ENCODE data around the gene YWHAG.
"Not testable (repeated sequence)": the region's sequence is repeated elsewhere in the genome, so short reads cannot be mapped to it uniquely, and the experiment has no call there.

Gene YWHAG

DNA sequence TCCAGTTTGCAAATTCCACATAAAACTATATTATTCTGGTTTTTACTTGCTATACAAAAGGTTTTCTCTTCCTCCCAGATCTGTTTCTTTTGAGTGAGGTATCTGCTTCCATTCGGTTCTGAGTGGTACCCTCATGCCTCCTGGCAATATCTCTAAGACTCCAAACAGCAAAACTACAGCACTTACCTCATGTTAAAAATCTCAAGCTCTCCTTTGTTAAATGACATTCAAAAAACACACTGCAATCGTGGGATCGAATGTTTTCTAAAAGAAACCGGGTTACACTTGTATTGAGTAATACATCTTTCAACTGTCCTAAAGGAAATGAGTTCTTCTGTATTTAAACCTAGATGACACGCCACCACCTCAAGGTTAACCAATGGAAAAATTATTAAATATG, 11.1 kb downstream of the YWHAG start:
- DNase-seq (ENCODE audit: low spot score) = no peak

DNA sequence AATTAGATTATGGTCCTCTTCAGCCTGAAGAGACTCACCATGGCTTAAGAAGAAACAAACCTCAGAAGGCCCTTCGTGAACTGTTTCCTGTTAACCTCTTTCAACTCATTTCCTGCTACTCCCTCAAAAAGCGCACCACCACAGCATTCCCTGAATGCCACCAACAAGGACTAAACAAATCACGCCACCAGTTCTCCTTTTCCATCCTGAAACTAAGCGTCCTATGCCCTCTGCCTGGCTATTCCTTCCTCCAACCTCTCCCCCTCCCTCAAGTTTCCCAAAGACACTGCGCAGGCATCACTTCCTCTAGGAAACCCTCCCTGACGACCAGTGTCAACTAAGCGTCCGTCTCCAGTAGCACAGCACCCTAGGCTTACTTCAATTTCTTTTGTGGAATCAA, 12.0 kb downstream of the YWHAG start:
- no peak for DNase-seq (ENCODE audit: low spot score)

DNA sequence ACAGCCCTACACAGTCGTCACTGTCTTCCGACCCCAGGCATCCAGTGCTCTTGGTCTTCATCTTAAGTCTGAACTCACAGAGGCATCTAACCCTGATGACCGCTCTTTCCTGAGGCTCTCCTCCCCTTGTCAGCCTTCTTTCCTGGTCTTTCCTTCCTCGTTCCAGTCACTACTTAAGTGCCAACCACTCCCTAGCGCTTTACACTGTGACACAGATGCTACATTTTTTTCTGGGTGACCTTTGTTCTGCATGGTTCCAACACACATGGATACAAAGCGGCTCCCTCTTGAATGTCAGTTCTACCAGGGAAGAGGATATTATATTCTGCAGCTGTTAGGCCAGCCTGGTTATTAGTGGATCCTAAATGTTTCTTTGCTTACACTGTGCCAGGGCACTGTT, 12.7 kb downstream of the YWHAG start:
- no peak for DNase-seq (ENCODE audit: low spot score)

GRCh38 chr7:76343931-76344321, 14.9 kb downstream of the YWHAG start:
- DNase-seq (ENCODE audit: low spot score) = no peak

DNA sequence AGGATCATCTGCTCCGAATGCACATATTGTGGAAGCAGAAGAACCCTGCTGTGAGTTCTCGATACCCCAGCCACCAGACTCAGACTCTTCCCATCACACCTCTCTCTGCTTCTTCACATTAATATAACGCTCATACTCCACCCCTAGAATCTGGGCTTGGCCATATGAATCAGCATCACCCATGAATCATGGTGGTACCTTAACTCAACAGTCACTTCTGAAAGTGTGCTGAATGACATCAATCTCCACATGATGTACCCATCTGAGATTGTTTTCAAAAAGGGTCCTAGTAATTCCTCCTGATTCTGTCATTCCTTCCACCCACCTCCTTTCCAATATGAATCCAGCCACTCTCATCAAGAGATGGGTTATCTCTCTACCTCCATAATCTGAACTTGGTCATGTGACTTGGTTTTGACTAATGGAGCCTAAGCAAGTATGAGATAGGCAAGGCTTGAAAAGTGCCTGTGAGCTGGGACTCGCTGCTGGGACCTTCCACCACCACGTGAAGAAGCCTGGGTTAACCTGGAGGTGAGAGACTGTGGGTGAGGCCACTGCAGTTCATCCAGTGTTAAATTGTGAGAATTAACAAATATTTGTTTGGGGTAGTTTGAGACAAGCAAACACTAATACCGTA, 15.4 kb downstream of the YWHAG start:
- DNase-seq (ENCODE audit: low spot score) = no peak

DNA sequence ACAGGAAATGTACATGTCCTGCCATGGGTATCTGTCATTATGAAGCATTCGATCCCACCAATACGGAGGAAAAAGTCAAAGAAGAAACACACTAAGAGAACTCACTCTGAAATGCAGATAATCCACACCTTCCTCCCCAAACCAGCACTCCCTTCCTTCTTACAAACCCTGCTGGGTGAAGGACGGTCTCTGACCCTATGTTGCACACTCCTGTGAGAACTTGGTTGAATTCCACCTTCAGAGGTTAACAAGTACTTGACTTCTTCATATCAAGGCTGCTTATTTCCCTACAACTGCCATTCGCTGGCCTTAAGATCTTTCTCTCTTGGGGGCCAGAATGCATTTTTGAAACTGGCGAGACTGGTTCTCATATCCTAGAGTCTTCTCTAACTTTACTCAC, 16.6 kb downstream of the YWHAG start:
- no peak for DNase-seq (ENCODE audit: low spot score)

DNA sequence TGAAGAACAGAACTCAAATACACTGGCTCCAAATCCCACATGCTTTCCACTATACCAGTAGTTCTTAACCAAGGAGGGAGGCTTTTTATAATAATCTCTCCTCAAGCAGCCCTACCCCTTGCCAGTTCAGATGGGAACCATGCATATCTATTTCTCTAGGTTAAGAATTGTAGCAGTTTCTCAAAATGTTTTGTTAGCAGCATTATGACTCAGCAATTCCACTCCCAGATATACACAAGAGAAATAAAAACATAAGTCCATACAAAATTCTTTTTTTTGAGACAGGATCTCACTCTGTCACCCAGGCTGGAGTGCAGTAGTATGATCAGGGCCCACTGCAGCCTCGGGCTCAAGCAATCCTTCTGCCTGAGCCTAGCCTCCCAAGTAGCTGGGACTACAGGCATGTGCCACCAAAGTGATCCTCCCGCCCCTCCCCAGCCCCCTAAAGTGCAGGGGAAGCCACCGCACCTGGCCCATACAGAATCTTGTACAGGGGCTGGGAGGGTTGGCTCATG, 18.1 kb downstream of the YWHAG start:
- DNase-seq (ENCODE audit: low spot score) = no peak

DNA sequence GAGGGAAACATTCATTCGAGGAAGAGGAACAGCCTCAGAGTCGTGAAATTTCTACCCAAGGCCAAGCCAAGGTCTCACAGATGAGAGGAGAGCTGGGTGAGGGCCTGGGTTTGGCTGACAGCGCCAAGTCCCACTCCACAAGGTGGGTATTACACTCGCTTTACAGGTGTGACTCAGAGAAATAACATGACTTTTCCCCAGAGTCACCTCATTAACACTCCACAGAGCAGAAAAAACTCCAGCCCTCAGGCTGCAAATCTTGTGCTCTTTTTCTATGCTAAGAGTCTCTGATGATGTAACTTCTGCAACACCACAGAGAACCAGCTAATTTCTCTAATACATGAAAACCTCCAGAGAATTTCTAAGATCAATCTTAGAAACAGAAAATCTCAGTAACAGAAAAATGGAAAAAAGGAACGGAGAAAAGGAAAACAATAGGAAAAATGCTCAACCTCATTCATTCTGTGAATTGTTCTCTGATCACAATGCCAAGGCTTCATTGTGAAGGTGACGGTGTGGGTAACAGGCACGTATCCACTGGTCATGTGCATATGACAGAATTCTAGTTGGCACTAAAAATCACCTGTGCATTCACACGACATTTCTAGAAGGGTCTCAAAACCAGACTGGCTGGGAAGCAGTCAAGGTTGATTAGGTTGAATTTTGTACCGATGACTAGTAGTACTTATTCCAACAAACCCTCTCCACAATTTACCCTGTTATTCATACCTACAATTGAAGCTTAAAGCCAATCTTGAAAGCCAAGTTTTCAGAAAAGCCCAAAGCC, 20.3 kb downstream of the YWHAG start:
- DNase-seq (ENCODE audit: low spot score) = no peak

- no peak for DNase-seq (ENCODE audit: low spot score)
Measured at GRCh38 chr7:76337147-76337546, 21.6 kb downstream of the YWHAG start.

- no peak for DNase-seq (ENCODE audit: low spot score)
Measured at GRCh38 chr7:76336094-76336493, 22.7 kb downstream of the YWHAG start.

- not testable (repeated sequence) for DNase-seq (ENCODE audit: low spot score)
Measured at GRCh38 chr7:76335417-76335816, 23.4 kb downstream of the YWHAG start.

GRCh38 chr7:76334320-76334967, 24.3 kb downstream of the YWHAG start:
- no peak for DNase-seq (ENCODE audit: low spot score)

DNA sequence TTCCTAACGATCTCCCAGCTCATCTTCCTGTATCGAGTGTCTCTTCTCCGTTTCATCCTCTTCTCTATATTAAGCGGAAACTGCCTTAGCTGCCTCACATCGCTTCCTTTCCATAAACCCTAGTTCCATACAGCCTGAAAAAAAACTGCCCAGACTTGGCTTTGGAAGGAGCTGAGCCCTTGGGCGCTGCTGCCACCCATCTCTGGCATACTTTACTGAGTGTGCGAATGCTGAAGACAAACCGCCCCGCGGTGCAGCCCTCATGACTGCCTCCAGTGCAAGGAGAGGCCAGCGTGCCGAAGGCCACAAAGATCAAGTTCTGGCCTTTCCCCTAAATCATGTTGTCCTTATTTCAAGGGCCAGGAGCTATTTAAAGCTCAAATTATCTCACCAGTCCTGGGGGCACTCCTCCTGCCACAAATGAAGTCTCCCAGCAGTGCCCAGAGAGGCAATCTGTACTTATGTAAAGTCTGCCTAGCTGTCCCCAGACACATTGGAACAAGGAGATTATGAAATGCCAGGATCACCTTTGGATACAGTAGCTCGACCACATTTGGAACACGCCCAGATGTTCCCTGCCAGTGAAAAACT, 25.2 kb downstream of the YWHAG start:
- no peak for DNase-seq (ENCODE audit: low spot score)

DNA sequence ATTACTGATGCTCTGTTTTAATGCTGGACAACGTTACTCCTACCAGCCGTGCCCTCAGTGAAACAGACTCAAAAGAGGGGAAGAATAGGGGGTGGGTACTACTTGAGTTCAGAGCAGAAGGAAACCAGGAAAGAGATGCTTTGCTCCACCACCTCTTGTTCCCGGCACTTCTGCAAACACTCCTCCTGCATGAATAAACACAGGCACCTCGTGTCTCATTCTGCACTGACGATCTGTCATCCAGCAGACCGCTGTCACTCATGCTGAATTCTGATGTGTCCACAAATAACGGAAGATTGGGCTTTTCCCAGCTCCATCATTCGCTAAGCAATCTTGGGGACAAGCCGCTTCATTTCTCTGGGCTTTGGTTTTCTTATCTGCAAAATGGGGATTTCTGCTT, 26.7 kb downstream of the YWHAG start:
- DNase-seq (ENCODE audit: low spot score) = no peak

GRCh38 chr7:76330673-76331072, 28.1 kb downstream of the YWHAG start:
- no peak for DNase-seq (ENCODE audit: low spot score)

DNA sequence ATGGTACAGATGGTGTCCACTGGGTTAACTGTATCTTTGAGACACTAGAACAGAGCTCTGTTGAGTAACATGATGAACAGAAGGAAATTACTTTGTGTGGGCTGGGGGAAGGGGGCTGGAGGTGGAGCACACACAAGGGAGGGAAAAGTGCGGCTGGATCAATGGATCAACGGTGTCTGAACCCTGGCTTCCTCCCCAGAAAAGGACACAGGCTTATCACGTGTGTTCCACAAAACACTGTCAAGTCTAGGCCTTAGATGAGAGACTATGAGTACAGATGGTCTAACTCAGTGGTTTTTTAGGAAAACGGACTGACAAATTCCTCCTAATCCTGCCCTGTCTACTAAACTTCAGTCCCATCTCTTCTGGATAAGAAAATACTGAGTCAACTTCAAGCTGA, 28.5 kb downstream of the YWHAG start:
- DNase-seq (ENCODE audit: low spot score) = no peak

GRCh38 chr7:76329479-76329878, 29.3 kb downstream of the YWHAG start:
- DNase-seq (ENCODE audit: low spot score) = no peak

- DNase-seq (ENCODE audit: low spot score) = no peak
Measured at GRCh38 chr7:76328389-76328788, 30.4 kb downstream of the YWHAG start.

DNA sequence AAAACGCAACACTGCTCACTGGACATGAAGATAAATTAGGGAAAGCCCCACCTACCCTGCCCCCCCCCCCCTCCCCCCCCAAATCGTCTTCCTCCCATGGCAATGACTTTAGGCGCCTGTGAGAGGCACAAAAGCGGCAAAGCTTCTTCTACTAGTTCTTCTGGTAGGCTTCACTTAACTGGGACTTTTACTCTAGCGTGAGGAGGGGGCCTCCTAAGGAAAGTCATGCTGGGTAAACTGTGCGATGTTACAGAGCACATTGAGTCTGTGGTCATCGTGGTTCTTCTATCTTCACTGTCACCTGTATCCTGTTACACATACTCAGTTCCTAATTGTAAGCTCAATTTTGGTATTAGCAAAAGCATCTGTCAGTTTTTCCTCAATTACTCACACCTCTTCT, 31.2 kb downstream of the YWHAG start:
- DNase-seq (ENCODE audit: low spot score) = no peak

GRCh38 chr7:76326646-76327233, 32.1 kb downstream of the YWHAG start:
- DNase-seq (ENCODE audit: low spot score) = no peak

GRCh38 chr7:76325811-76326210, 33.0 kb downstream of the YWHAG start:
- DNase-seq (ENCODE audit: low spot score) = no peak

GRCh38 chr7:76325092-76325491, 33.7 kb downstream of the YWHAG start:
- DNase-seq (ENCODE audit: low spot score) = no peak

Measured in Ammon's horn (tissue), 1 donor.